ENCODE data around the gene ACTL8.

ACTL8 gene

DNA sequence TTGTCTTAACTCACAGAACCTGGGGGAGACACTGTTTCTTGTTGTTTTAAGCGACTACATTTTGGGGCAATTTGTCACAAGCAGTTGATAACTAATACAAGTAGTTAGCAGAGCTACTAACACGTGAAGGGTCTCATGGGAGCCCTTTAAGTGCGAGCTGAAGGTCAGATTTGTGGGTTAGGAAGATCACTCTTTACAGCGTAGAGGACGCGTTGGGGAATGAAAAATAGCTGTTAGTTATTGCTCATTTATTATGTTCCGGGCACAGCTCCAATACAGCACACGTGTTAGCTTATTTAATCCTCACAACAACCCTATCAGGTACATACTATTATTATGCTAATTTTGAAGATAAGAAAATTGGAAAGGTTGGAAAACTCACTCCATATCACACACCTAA is 95.9 kb downstream of the ACTL8 start:
- WGBS, result 73% methylated on average over 4 of the region's 8 CpGs
- H3K23ac ChIP-seq (ENCODE audit: low read length in 2 of 2), result no peak overlapping the region
- H3K9me3 ChIP-seq (ENCODE audit: control insufficient read depth, low read length), result no peaks in the 10 kb centered on the region
- H3K27me3 ChIP-seq (ENCODE audit: control insufficient read depth in 1 of 2, insufficient read depth in 1 of 2, low read length in 2 of 2), result peaks cover 0 to 12% of the 10 kb centered on the region in 2 experiments
- no peak overlapping the region for H2BK120ac ChIP-seq (ENCODE audit: low read depth, low read length)
- no peak overlapping the region for H3K4me3 ChIP-seq (ENCODE audit: insufficient read depth in 1 of 2, low read depth in 1 of 2, low read length in 2 of 2)
- H4K91ac ChIP-seq (ENCODE audit: low read length), result no peak overlapping the region
- H3K4me1 ChIP-seq (ENCODE audit: control insufficient read depth, insufficient read depth, low read depth, low read length), result no peaks in the 10 kb centered on the region
- H3K9ac ChIP-seq (ENCODE audit: low read length), result no peak overlapping the region
- no peak for DNase-seq
- no peak overlapping the region for H4K8ac ChIP-seq (ENCODE audit: low read length)
- H2BK5ac ChIP-seq (ENCODE audit: low read depth, low read length, poor library complexity, severe bottlenecking), result no peak overlapping the region
- no peak overlapping the region for H3K27ac ChIP-seq (ENCODE audit: low read length, poor library complexity, severe bottlenecking)
- no peaks in the 10 kb centered on the region for H3K36me3 ChIP-seq (ENCODE audit: control insufficient read depth in 1 of 2, insufficient read depth in 2 of 2, low read depth in 1 of 2, low read length in 2 of 2)
- no peak overlapping the region for H2AK5ac ChIP-seq (ENCODE audit: low read length, severe bottlenecking)
- H2AFZ ChIP-seq (ENCODE audit: low read depth, low read length), result no peak overlapping the region
- no peak overlapping the region for H2BK12ac ChIP-seq (ENCODE audit: low read length in 2 of 2)
- no peak overlapping the region for H3K4me2 ChIP-seq (ENCODE audit: low read length, poor library complexity, severe bottlenecking)
- H2BK15ac ChIP-seq (ENCODE audit: low read depth, poor library complexity, severe bottlenecking), result no peak overlapping the region
- no peak overlapping the region for H3K18ac ChIP-seq (ENCODE audit: low read depth in 1 of 2, low read length in 2 of 2)
- no peaks in the 10 kb centered on the region for H3K79me1 ChIP-seq (replicated peaks; ENCODE audit: low read length, poor library complexity, severe bottlenecking)
- no peak overlapping the region for H3K4ac ChIP-seq (ENCODE audit: low read depth in 1 of 2, low read length in 2 of 2)
- no peak overlapping the region for H3K14ac ChIP-seq (ENCODE audit: low read length in 2 of 2)

DNA sequence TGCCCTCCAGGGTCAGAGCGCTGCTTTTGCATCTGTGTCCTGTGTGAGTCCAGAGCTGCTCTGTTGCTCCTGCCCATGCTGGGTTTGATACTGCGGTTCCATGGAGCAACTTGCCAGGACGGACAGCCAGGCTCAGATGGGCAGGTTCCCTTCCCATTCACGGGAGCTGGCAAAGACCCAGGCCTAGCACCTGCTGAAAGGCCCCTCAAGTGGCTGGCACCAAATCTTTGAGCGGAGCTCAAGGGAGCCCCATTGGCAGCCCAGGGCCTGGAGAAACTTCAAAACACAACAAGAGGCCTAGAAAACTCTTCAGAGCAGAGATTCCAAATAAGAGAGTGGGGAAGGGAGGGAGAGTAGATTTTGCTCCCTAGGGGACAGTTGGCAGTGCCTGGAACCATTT is 97.2 kb downstream of the ACTL8 start:
- peaks cover 0 to 4% of the 10 kb centered on the region in 2 experiments for H3K27me3 ChIP-seq (ENCODE audit: control insufficient read depth in 1 of 2, insufficient read depth in 1 of 2, low read length in 2 of 2)
- H2BK15ac ChIP-seq (ENCODE audit: low read depth, poor library complexity, severe bottlenecking), result no peak overlapping the region
- H3K27ac ChIP-seq (ENCODE audit: low read length, poor library complexity, severe bottlenecking), result no peak overlapping the region
- no peak overlapping the region for H3K4me2 ChIP-seq (ENCODE audit: low read length, poor library complexity, severe bottlenecking)
- no peaks in the 10 kb centered on the region for H3K4me1 ChIP-seq (ENCODE audit: control insufficient read depth, insufficient read depth, low read depth, low read length)
- no peak overlapping the region for H3K23ac ChIP-seq (ENCODE audit: low read length in 2 of 2)
- H2BK12ac ChIP-seq (ENCODE audit: low read length in 2 of 2), result no peak overlapping the region
- no peak overlapping the region for H3K4me3 ChIP-seq (ENCODE audit: insufficient read depth in 1 of 2, low read depth in 1 of 2, low read length in 2 of 2)
- DNase-seq, result no peak
- H3K4ac ChIP-seq (ENCODE audit: low read depth in 1 of 2, low read length in 2 of 2), result no peak overlapping the region
- H3K9me3 ChIP-seq (ENCODE audit: control insufficient read depth, low read length), result no peaks in the 10 kb centered on the region
- no peak overlapping the region for H3K14ac ChIP-seq (ENCODE audit: low read length in 2 of 2)
- no peaks in the 10 kb centered on the region for H3K36me3 ChIP-seq (ENCODE audit: control insufficient read depth in 1 of 2, insufficient read depth in 2 of 2, low read depth in 1 of 2, low read length in 2 of 2)
- WGBS, result 90% methylated on average over 5 of the region's 5 CpGs
- H4K91ac ChIP-seq (ENCODE audit: low read length), result no peak overlapping the region
- no peak overlapping the region for H3K18ac ChIP-seq (ENCODE audit: low read depth in 1 of 2, low read length in 2 of 2)
- H2BK5ac ChIP-seq (ENCODE audit: low read depth, low read length, poor library complexity, severe bottlenecking), result no peak overlapping the region
- no peak overlapping the region for H4K8ac ChIP-seq (ENCODE audit: low read length)
- H2BK120ac ChIP-seq (ENCODE audit: low read depth, low read length), result no peak overlapping the region
- H2AK5ac ChIP-seq (ENCODE audit: low read length, severe bottlenecking), result no peak overlapping the region
- no peak overlapping the region for H2AFZ ChIP-seq (ENCODE audit: low read depth, low read length)
- no peak overlapping the region for H3K9ac ChIP-seq (ENCODE audit: low read length)
- H3K79me1 ChIP-seq (replicated peaks; ENCODE audit: low read length, poor library complexity, severe bottlenecking), result no peaks in the 10 kb centered on the region

DNA sequence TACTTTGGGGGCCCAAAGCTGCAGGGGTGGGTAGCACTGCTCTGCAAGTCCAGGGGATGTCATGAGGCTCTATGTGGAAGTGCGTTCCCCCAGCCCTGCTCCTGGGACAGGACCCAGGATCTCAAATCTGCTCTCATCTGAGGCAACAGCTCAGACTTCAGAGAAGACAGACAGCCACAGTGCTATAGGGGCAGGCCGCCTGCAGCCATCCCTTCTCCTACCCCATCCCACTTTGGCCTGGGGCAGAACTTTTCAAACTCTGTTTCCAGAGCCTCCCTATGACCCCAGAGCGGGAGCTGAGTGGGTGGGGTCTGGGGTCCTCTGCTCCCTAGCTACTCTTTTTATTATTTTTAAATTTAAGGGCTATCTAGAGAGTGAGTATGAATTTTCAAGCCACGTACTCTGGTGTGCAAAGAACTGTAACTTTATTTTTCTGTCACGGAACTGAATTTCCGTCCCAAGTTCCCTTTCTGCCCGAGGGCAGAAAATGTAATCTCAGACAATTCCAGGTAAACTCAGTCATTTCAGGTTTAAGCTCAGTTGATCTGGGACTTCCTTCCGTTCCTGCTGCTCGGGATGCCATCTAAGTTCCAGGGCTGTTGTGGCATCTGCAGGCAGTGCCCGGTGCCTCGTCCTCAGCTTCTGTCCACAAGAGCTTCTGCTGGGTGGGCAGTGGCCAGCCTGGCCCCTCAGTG is 98.3 kb downstream of the ACTL8 start:
- H3K27ac ChIP-seq (ENCODE audit: low read length, poor library complexity, severe bottlenecking), result no peak overlapping the region
- H3K4me3 ChIP-seq (ENCODE audit: insufficient read depth in 1 of 2, low read depth in 1 of 2, low read length in 2 of 2), result no peak overlapping the region
- DNase-seq, result no peak
- no peak overlapping the region for H2BK12ac ChIP-seq (ENCODE audit: low read length in 2 of 2)
- H2AK5ac ChIP-seq (ENCODE audit: low read length, severe bottlenecking), result no peak overlapping the region
- H4K91ac ChIP-seq (ENCODE audit: low read length), result no peak overlapping the region
- H2AFZ ChIP-seq (ENCODE audit: low read depth, low read length), result no peak overlapping the region
- no peaks in the 10 kb centered on the region for H3K9me3 ChIP-seq (ENCODE audit: control insufficient read depth, low read length)
- no peak overlapping the region for H3K23ac ChIP-seq (ENCODE audit: low read length in 2 of 2)
- no peak overlapping the region for H4K8ac ChIP-seq (ENCODE audit: low read length)
- H3K9ac ChIP-seq (ENCODE audit: low read length), result no peak overlapping the region
- H2BK15ac ChIP-seq (ENCODE audit: low read depth, poor library complexity, severe bottlenecking), result no peak overlapping the region
- H3K18ac ChIP-seq (ENCODE audit: low read depth in 1 of 2, low read length in 2 of 2), result no peak overlapping the region
- H3K4me2 ChIP-seq (ENCODE audit: low read length, poor library complexity, severe bottlenecking), result no peak overlapping the region
- H3K27me3 ChIP-seq (ENCODE audit: control insufficient read depth in 1 of 2, insufficient read depth in 1 of 2, low read length in 2 of 2), result peaks cover 0 to 4% of the 10 kb centered on the region in 2 experiments
- no peaks in the 10 kb centered on the region for H3K36me3 ChIP-seq (ENCODE audit: control insufficient read depth in 1 of 2, insufficient read depth in 2 of 2, low read depth in 1 of 2, low read length in 2 of 2)
- 85% methylated on average over 10 of the region's 11 CpGs for WGBS
- no peak overlapping the region for H2BK120ac ChIP-seq (ENCODE audit: low read depth, low read length)
- H3K4ac ChIP-seq (ENCODE audit: low read depth in 1 of 2, low read length in 2 of 2), result no peak overlapping the region
- H3K14ac ChIP-seq (ENCODE audit: low read length in 2 of 2), result peak overlapping the region in 1 of 2 experiments; percentile 69
- H2BK5ac ChIP-seq (ENCODE audit: low read depth, low read length, poor library complexity, severe bottlenecking), result no peak overlapping the region
- H3K79me1 ChIP-seq (replicated peaks; ENCODE audit: low read length, poor library complexity, severe bottlenecking), result no peaks in the 10 kb centered on the region
- no peaks in the 10 kb centered on the region for H3K4me1 ChIP-seq (ENCODE audit: control insufficient read depth, insufficient read depth, low read depth, low read length)

DNA sequence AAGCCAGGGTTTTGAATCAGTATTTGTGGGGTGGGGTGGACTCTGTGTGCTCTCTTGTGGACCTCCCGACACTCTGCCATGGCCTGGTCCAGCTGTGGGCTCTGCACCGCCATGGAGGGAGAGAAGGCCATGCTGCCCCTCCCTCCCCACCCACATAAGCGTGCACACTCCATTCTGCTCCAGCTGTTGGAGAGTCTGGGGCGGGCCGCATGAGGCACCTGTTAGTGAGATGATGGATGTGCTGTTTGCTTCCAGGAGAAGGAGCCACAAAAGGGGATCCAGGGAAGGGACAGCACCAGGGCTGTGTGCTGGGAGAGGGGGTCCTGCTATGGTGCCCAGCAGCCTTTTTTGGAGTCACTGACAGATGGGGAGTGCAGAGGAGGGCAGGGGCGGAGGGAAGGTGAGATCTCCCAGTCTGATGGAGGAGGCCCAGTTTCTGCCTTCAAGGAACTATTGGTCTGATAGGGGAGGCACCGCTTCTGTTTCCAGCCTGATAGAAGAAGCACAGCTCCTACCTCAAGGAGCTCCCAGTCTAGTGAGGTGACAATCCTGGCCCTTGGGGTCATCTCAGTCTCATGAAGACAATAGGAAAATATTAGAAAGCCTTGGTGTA is 101.5 kb downstream of the ACTL8 start:
- H2BK120ac ChIP-seq (ENCODE audit: low read depth, low read length), result no peak overlapping the region
- no peaks in the 10 kb centered on the region for H3K79me1 ChIP-seq (replicated peaks; ENCODE audit: low read length, poor library complexity, severe bottlenecking)
- no peak overlapping the region for H2BK5ac ChIP-seq (ENCODE audit: low read depth, low read length, poor library complexity, severe bottlenecking)
- H2AFZ ChIP-seq (ENCODE audit: low read depth, low read length), result no peak overlapping the region
- H4K8ac ChIP-seq (ENCODE audit: low read length), result no peak overlapping the region
- H3K4ac ChIP-seq (ENCODE audit: low read depth in 1 of 2, low read length in 2 of 2), result no peak overlapping the region
- no peak overlapping the region for H3K18ac ChIP-seq (ENCODE audit: low read depth in 1 of 2, low read length in 2 of 2)
- H2BK12ac ChIP-seq (ENCODE audit: low read length in 2 of 2), result no peak overlapping the region
- no peak for DNase-seq
- WGBS, result 84% methylated on average over 5 of the region's 7 CpGs
- no peak overlapping the region for H3K27ac ChIP-seq (ENCODE audit: low read length, poor library complexity, severe bottlenecking)
- no peaks in the 10 kb centered on the region for H3K36me3 ChIP-seq (ENCODE audit: control insufficient read depth in 1 of 2, insufficient read depth in 2 of 2, low read depth in 1 of 2, low read length in 2 of 2)
- H3K4me2 ChIP-seq (ENCODE audit: low read length, poor library complexity, severe bottlenecking), result no peak overlapping the region
- no peak overlapping the region for H3K4me3 ChIP-seq (ENCODE audit: insufficient read depth in 1 of 2, low read depth in 1 of 2, low read length in 2 of 2)
- H2BK15ac ChIP-seq (ENCODE audit: low read depth, poor library complexity, severe bottlenecking), result no peak overlapping the region
- no peak overlapping the region for H2AK5ac ChIP-seq (ENCODE audit: low read length, severe bottlenecking)
- no peak overlapping the region for H3K14ac ChIP-seq (ENCODE audit: low read length in 2 of 2)
- H3K4me1 ChIP-seq (ENCODE audit: control insufficient read depth, insufficient read depth, low read depth, low read length), result no peaks in the 10 kb centered on the region
- no peak overlapping the region for H4K91ac ChIP-seq (ENCODE audit: low read length)
- H3K9me3 ChIP-seq (ENCODE audit: control insufficient read depth, low read length), result no peaks in the 10 kb centered on the region
- no peak overlapping the region for H3K9ac ChIP-seq (ENCODE audit: low read length)
- no peak overlapping the region for H3K23ac ChIP-seq (ENCODE audit: low read length in 2 of 2)
- peaks cover 0 to 4% of the 10 kb centered on the region in 2 experiments for H3K27me3 ChIP-seq (ENCODE audit: control insufficient read depth in 1 of 2, insufficient read depth in 1 of 2, low read length in 2 of 2)

Measured in mesenchymal stem cell (in vitro differentiated cells and primary cell).